HCT116 (cell line): ENCODE data around the gene SPG21. TPM values are rescaled to one million over a fixed set of nuclear protein-coding genes. Genes with fewer than 3 reads are reported as not detected.

ENCODE experiments used
- ATAC-seq: fragments of 200-7000 bp; cut with Tn5 transposase; 2 replicates; pipeline ENCODE4 v1.9.1; 2020; ENCODE audit warnings: mild to moderate bottlenecking, moderate library complexity
- BruUV-seq: library from RNA; stranded (reverse); fragments of 400-500 nt; replicated peaks from 2 replicates; lab custom pipeline; 2021; lab: Mats Ljungman, UMichigan
- CTCF ChIA-PET: fragments of 300-600 bp; sonication (Branson Sonifier 250); formaldehyde crosslinking; loops from one replicate; lab custom pipeline; 2021; ENCODE audit warnings: antibody characterized with exemption; lab: Charles Lee
- POLR2A ChIA-PET: fragments of 300-600, 350-600 bp; sonication (Branson Sonifier 250); formaldehyde crosslinking; loops from one replicate; lab custom pipeline; 2021; ENCODE audit warnings: antibody characterized with exemption; lab: Charles Lee
- RAD21 ChIA-PET, 2 experiments: fragments of 300-600 bp; sonication (Branson Sonifier 250); formaldehyde crosslinking; loops; one replicate each; lab custom pipeline; 2023; ENCODE audit warnings: low total read pairs in 2 of 2; ENCODE audit not compliant: uncharacterized antibody in 2 of 2, unreplicated experiment in 2 of 2, low non-redundant PET in 1 of 2; lab: Charles Lee
- DNase-seq: peaks from one replicate; pipeline ENCODE4 v3.0.0-alpha.2; 2010; ENCODE audit warnings: low read depth, low spot score
- H2AFZ ChIP-seq: fragments of 200-600 bp; shearing (Covaris generic), sonication (generic); 2 replicates; pipeline ENCODE4 v1.6.1; 2017; ENCODE audit warnings: low read depth, mixed run types, mixed read lengths, antibody characterized with exemption, low read length; ENCODE audit not compliant: poor library complexity, severe bottlenecking
- H3K27ac ChIP-seq: 2 replicates; pipeline ENCODE4 v1.5.1; 2012; ENCODE audit warnings: low read depth, low read length
- H3K27me3 ChIP-seq: fragments of 200-600 bp; sonication (generic); 2 replicates; pipeline ENCODE4 v1.6.1; 2016; ENCODE audit warnings: mixed run types, low read length, mixed read lengths; ENCODE audit not compliant: insufficient read depth
- H3K36me3 ChIP-seq, 2 experiments: fragments of 200-500 bp in 1 of 2; fragments of 200-600 bp in 1 of 2; sonication (Bioruptor generic) in 1 of 2; sonication (generic) in 1 of 2; 2 replicates each; pipeline versions ENCODE4 v1.5.1 to v1.6.1; 2014 to 2016; ENCODE audit warnings: low read length in 2 of 2, inconsistent platforms in 1 of 2, mixed read lengths in 1 of 2, mixed run types in 1 of 2; ENCODE audit not compliant: insufficient read depth in 2 of 2, control insufficient read depth in 1 of 2
- H3K4me1 ChIP-seq, 2 experiments: fragments of 200-600 bp in 1 of 2; sonication (generic) in 1 of 2; 2 replicates each; pipeline versions ENCODE4 v1.5.1 to v1.6.1; 2012 to 2017; ENCODE audit warnings: low read length in 2 of 2, inconsistent platforms in 1 of 2, mild to moderate bottlenecking in 1 of 2, mixed read lengths in 1 of 2, mixed run types in 1 of 2, moderate library complexity in 1 of 2; ENCODE audit not compliant: insufficient read depth in 2 of 2, control insufficient read depth in 1 of 2
- H3K4me2 ChIP-seq: fragments of 200-600 bp; sonication (generic); 2 replicates; pipeline ENCODE4 v1.6.1; 2017; ENCODE audit warnings: mixed run types, low read length, mixed read lengths
- H3K4me3 ChIP-seq, 2 experiments: fragments of 200-600 bp in 1 of 2; sonication (generic) in 1 of 2; replicated peaks in 1 of 2; 2 replicates each; pipeline ENCODE4 v1.5.1; 2011 to 2016; ENCODE audit warnings: low read length in 2 of 2, control low read depth in 1 of 2, low read depth in 1 of 2, mild to moderate bottlenecking in 1 of 2, mixed read lengths in 1 of 2, mixed run types in 1 of 2
- H3K79me2 ChIP-seq: fragments of 200-600 bp; sonication (generic); 2 replicates; pipeline ENCODE4 v1.6.1; 2017; ENCODE audit warnings: mild to moderate bottlenecking, mixed run types, low read length, moderate library complexity, mixed read lengths; ENCODE audit not compliant: insufficient read depth
- H3K9ac ChIP-seq: fragments of 200-600 bp; sonication (generic); 2 replicates; pipeline ENCODE4 v1.6.1; 2016; ENCODE audit warnings: low read length, mixed read lengths
- H3K9me2 ChIP-seq: fragments of 200-600 bp; sonication (generic), shearing (Covaris generic); 2 replicates; pipeline ENCODE4 v1.6.1; 2017; ENCODE audit warnings: mixed run types, mild to moderate bottlenecking, moderate library complexity; ENCODE audit not compliant: insufficient read depth
- H3K9me3 ChIP-seq, 2 experiments: fragments of 200-500 bp in 1 of 2; fragments of 200-600 bp in 1 of 2; sonication (Bioruptor generic) in 1 of 2; sonication (generic) in 1 of 2; 2 replicates each; pipeline ENCODE4 v1.6.1; 2014 to 2017; ENCODE audit warnings: low read length in 2 of 2, mixed read lengths in 2 of 2, inconsistent platforms in 1 of 2, low read depth in 1 of 2, mild to moderate bottlenecking in 1 of 2, mixed run types in 1 of 2, moderate library complexity in 1 of 2; ENCODE audit not compliant: control insufficient read depth in 1 of 2, insufficient read depth in 1 of 2
- H4K20me1 ChIP-seq: fragments of 200-600 bp; sonication (generic), shearing (Covaris generic); 2 replicates; pipeline ENCODE4 v1.6.1; 2017; ENCODE audit warnings: mixed run types, mild to moderate bottlenecking, moderate library complexity; ENCODE audit not compliant: insufficient read depth
- ATF3 ChIP-seq: IDR thresholded peaks from 2 replicates; pipeline ENCODE4 v1.6.1; 2012
- CBX3 ChIP-seq: IDR thresholded peaks from 2 replicates; pipeline ENCODE4 v1.6.1; 2012; ENCODE audit warnings: low read depth
- CTCF ChIP-seq, 3 experiments: fragments of 200-600 bp in 1 of 3; sonication (generic) in 1 of 3; IDR thresholded peaks in 2 of 3; conservative IDR thresholded peaks in 1 of 3; 2 replicates each; pipeline ENCODE4 v1.5.1; 2012 to 2017; ENCODE audit warnings: low read depth in 2 of 3, low read length in 2 of 3, antibody characterized with exemption in 1 of 3, borderline replicate concordance in 1 of 3, control low read depth in 1 of 3, mild to moderate bottlenecking in 1 of 3, mixed read lengths in 1 of 3, mixed run types in 1 of 3, moderate library complexity in 1 of 3; ENCODE audit not compliant: insufficient read depth in 1 of 3
- ELF1 ChIP-seq: IDR thresholded peaks from 2 replicates; pipeline ENCODE4 v1.6.1; 2012; ENCODE audit warnings: low read depth, borderline replicate concordance
- EZH2phosphoT487 ChIP-seq: fragments of 200-600 bp; IDR thresholded peaks from 2 replicates; pipeline ENCODE4 v1.6.1; 2018; ENCODE audit warnings: antibody characterized with exemption, borderline replicate concordance
- JUND ChIP-seq: IDR thresholded peaks from 2 replicates; pipeline ENCODE4 v1.6.1; 2012
- POLR2AphosphoS5 ChIP-seq: IDR thresholded peaks from 2 replicates; pipeline ENCODE4 v1.6.1; 2011; ENCODE audit warnings: mild to moderate bottlenecking, low read depth, low read length, moderate library complexity
- SP1 ChIP-seq: IDR thresholded peaks from 2 replicates; pipeline ENCODE4 v1.6.1; 2012; ENCODE audit warnings: low read depth
- TCF7L2 ChIP-seq: IDR thresholded peaks from 2 replicates; pipeline ENCODE4 v1.7.0; 2011; ENCODE audit warnings: borderline replicate concordance, inconsistent platforms; ENCODE audit not compliant: insufficient read depth, insufficient read length; ENCODE audit errors: extremely low read depth
- ZFX ChIP-seq: fragments of 450-650 bp; IDR thresholded peaks from 2 replicates; pipeline ENCODE4 v1.6.1; 2017
- ZNF274 ChIP-seq: fragments of 200-500 bp; sonication (Bioruptor generic); IDR thresholded peaks from 2 replicates; pipeline ENCODE4 v1.6.1; 2014; ENCODE audit warnings: mild to moderate bottlenecking, low read depth, low read length, inconsistent platforms
- intact Hi-C: fragments of 100-400 bp; cut with micrococcal nuclease; formaldehyde crosslinking; loops from 2 replicates; pipeline ENCODE4 v1.10.0; 2022
- total RNA-seq: library from RNA; stranded (reverse); gene quantifications from one replicate; pipeline ENCODE4 v1.2.1, GENCODE V29; 2021; ENCODE audit not compliant: unreplicated experiment
- TF ChIP-seq, protein P1 (sequence below): IDR thresholded peaks from 2 replicates; pipeline ENCODE4 v1.6.1; 2012

SPG21 gene
- total RNA-seq, 1 experiment from 2014 or later = 72.7 TPM

DNA sequence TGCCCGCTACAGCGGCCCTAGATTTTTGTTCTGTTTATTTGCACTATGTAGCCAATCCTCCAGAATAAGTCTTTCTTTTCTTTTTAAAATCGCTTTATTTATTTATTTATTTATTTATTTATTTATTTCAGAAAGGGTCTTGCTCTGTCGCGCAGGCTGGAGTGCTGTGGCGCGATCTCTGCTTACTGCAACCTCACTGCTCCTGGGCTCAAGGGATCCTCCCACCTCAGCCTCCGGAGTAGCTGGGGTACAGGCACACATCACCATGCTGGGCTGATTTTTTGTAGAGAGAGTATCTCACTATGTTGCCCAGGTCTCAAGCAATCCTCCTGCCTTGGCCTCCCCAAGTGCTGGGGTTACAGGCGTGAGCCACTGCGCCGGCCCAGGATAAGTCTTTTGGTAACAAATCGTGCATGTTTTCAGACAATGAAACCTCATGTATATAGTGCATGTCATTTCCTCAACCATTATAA is 40.1 kb upstream of the SPG21 start:
- no peak overlapping the region for H3K27ac ChIP-seq
- peaks cover 7 to 30% of the 10 kb centered on the region in 2 experiments; a peak in 3 of 4 replicates for H3K4me1 ChIP-seq
- no peak overlapping the region; the same call in 1 of the 2 replicates for H3K9ac ChIP-seq
- no peak for TF ChIP-seq ZNF274
- TF ChIP-seq EZH2phosphoT487 = no peak
- TF ChIP-seq CTCF (IDR thresholded peaks at IDR 0.05 in 2 of 3, conservative IDR thresholded peaks at IDR 0.05 in 1 of 3; ENCODE audit: borderline replicate concordance in 1 of 3, insufficient read depth in 1 of 3, low read depth in 2 of 3, low read length in 2 of 3) = no peak
- TF ChIP-seq, protein P1, sequence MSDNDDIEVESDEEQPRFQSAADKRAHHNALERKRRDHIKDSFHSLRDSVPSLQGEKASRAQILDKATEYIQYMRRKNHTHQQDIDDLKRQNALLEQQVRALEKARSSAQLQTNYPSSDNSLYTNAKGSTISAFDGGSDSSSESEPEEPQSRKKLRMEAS = no peak
- no peak for TF ChIP-seq SP1
- TF ChIP-seq ZFX = no peak
- no peak for TF ChIP-seq CBX3
- no peak for TF ChIP-seq JUND
- TF ChIP-seq ATF3 = no peak
- no peak for TF ChIP-seq POLR2AphosphoS5
- TF ChIP-seq TCF7L2 = no peak
- no peak for TF ChIP-seq ELF1
- H4K20me1 ChIP-seq = no peaks in the 10 kb centered on the region
- H2AFZ ChIP-seq = peak overlapping the region; percentile 4
- no peaks in the 10 kb centered on the region for H3K9me2 ChIP-seq
- CTCF ChIA-PET = no interaction called here
- POLR2A ChIA-PET = no interaction called here
- H3K36me3 ChIP-seq = peaks cover 15 to 19% of the 10 kb centered on the region in 2 experiments; a peak in 2 of 4 replicates
- H3K79me2 ChIP-seq = peaks cover 20% of the 10 kb centered on the region
- H3K4me2 ChIP-seq = peak overlapping the region; percentile 81
- RAD21 ChIA-PET = no interaction called here
- H3K27me3 ChIP-seq = no peaks in the 10 kb centered on the region
- H3K9me3 ChIP-seq = no peaks in the 10 kb centered on the region
- ATAC-seq (no peak), DNase-seq (no peak)
- peak overlapping the region; percentile 92 to 96 for H3K4me3 ChIP-seq
- intact Hi-C loops = loop anchor here (5.0 to 10.0 kb wide), 2 partner anchors 158 to 295 kb away; partner anchors contain the start of gene CLPX
- BruUV-seq = no TSS peak
